ENCODE results near the gene CEACAM1. TPM values are rescaled to one million over a fixed set of nuclear protein-coding genes. Genes with fewer than 3 reads are reported as not detected.

Gene CEACAM1
- total and polyA plus RNA-seq, 2 of the 13 experiments (the other 11 are each of a cell fraction or from before 2014, with no cell fraction given) = 13.5 to 332 TPM

- TF ChIP-seq ETV5 (CRISPR knock-in tag; IDR thresholded peaks at IDR 0.05; ENCODE audit: borderline replicate concordance) (peak; percentile 48; the same call in 1 of the 2 replicates), NR2F6 (IDR thresholded peaks at IDR 0.05) (peak; percentile 79), NR2F6 (CRISPR knock-in tag; IDR thresholded peaks at IDR 0.05) (peak; percentile 38; the same call in 1 of the 2 replicates), SMARCE1 (IDR thresholded peaks at IDR 0.05; ENCODE audit: borderline replicate concordance) (no peak), ZC3H13 (CRISPR knock-in tag; IDR thresholded peaks at IDR 0.05) (no peak), SALL1 (CRISPR knock-in tag; IDR thresholded peaks at IDR 0.05) (peak; percentile 23), IKZF5 (CRISPR knock-in tag; IDR thresholded peaks at IDR 0.05) (peak; percentile 41; the same call in 1 of the 2 replicates), SKI (IDR thresholded peaks at IDR 0.05; ENCODE audit: partially characterized antibody) (peak; percentile 56), CREM (IDR thresholded peaks at IDR 0.05) (peak; percentile 82), CREM (CRISPR knock-in tag; IDR thresholded peaks at IDR 0.05) (no peak), ATF1 (CRISPR knock-in tag; IDR thresholded peaks at IDR 0.05) (peak; percentile 58; the same call in 1 of the 2 replicates), RXRA (CRISPR knock-in tag; IDR thresholded peaks at IDR 0.05) (peak; percentile 18; the same call in 1 of the 2 replicates), ATF4 (CRISPR knock-in tag; IDR thresholded peaks at IDR 0.05) (peak in 1 of 2 experiments; percentile 50; a peak in 1 of 4 replicates), ZNF777 (CRISPR knock-in tag; IDR thresholded peaks at IDR 0.05) (no peak), BCL6 (CRISPR knock-in tag; IDR thresholded peaks at IDR 0.05) (peak; percentile 96), ZNF335 (CRISPR knock-in tag; IDR thresholded peaks at IDR 0.05) (0 out of 2 replicates have a peak, but pooled peaks have one; percentile 39), BHLHE40 (IDR thresholded peaks at IDR 0.05; ENCODE audit: low read length) (peak; percentile 42; the same call in 1 of the 2 replicates), EP300 (IDR thresholded peaks at IDR 0.05; ENCODE audit: low read depth in 2 of 2, low read length in 2 of 2) (peak in 1 of 2 experiments; percentile 89; a peak in 3 of 4 replicates), EP300 (CRISPR knock-in tag; IDR thresholded peaks at IDR 0.05; ENCODE audit: borderline replicate concordance) (peak; percentile 55; the same call in 1 of the 2 replicates), ZSCAN29 (CRISPR knock-in tag; conservative IDR thresholded peaks at IDR 0.05) (peak; percentile 100), PPARG (CRISPR knock-in tag; conservative IDR thresholded peaks at IDR 0.05) (peak; percentile 43), ISL2 (CRISPR knock-in tag; IDR thresholded peaks at IDR 0.05) (peak; percentile 92)
- TF ChIP-seq, protein P1, sequence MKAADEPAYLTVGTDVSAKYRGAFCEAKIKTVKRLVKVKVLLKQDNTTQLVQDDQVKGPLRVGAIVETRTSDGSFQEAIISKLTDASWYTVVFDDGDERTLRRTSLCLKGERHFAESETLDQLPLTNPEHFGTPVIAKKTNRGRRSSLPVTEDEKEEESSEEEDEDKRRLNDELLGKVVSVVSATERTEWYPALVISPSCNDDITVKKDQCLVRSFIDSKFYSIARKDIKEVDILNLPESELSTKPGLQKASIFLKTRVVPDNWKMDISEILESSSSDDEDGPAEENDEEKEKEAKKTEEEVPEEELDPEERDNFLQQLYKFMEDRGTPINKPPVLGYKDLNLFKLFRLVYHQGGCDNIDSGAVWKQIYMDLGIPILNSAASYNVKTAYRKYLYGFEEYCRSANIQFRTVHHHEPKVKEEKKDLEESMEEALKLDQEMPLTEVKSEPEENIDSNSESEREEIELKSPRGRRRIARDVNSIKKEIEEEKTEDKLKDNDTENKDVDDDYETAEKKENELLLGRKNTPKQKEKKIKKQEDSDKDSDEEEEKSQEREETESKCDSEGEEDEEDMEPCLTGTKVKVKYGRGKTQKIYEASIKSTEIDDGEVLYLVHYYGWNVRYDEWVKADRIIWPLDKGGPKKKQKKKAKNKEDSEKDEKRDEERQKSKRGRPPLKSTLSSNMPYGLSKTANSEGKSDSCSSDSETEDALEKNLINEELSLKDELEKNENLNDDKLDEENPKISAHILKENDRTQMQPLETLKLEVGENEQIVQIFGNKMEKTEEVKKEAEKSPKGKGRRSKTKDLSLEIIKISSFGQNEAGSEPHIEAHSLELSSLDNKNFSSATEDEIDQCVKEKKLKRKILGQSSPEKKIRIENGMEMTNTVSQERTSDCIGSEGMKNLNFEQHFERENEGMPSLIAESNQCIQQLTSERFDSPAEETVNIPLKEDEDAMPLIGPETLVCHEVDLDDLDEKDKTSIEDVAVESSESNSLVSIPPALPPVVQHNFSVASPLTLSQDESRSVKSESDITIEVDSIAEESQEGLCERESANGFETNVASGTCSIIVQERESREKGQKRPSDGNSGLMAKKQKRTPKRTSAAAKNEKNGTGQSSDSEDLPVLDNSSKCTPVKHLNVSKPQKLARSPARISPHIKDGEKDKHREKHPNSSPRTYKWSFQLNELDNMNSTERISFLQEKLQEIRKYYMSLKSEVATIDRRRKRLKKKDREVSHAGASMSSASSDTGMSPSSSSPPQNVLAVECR (CRISPR knock-in tag; IDR thresholded peaks at IDR 0.05; ENCODE audit: borderline replicate concordance) = peak; percentile 25; the same call in 1 of the 2 replicates
- TF ChIP-seq, protein P2, sequence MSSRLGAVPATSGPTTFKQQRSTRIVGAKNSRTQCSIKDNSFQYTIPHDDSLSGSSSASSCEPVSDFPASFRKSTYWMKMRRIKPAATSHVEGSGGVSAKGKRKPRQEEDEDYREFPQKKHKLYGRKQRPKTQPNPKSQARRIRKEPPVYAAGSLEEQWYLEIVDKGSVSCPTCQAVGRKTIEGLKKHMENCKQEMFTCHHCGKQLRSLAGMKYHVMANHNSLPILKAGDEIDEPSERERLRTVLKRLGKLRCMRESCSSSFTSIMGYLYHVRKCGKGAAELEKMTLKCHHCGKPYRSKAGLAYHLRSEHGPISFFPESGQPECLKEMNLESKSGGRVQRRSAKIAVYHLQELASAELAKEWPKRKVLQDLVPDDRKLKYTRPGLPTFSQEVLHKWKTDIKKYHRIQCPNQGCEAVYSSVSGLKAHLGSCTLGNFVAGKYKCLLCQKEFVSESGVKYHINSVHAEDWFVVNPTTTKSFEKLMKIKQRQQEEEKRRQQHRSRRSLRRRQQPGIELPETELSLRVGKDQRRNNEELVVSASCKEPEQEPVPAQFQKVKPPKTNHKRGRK (CRISPR knock-in tag; IDR thresholded peaks at IDR 0.05) = no peak
Measured at GRCh38 chr19:42488783-42489521, 39.3 kb downstream of the CEACAM1 start (continued).

Measured in HepG2 (cell line).